GM19043 (cell line): ENCODE measurements around the gene MED10.
"Not testable (repeated sequence)": the region's sequence is repeated elsewhere in the genome, so short reads cannot be mapped to it uniquely, and the experiment has no call there.

ENCODE experiments used
- ATAC-seq: cut with Tn5 transposase; IDR thresholded peaks from one replicate; pipeline ENCODE4 v1.9.1; 2021; ENCODE audit warnings: low read depth; ENCODE audit not compliant: unreplicated experiment

The MED10 gene

DNA sequence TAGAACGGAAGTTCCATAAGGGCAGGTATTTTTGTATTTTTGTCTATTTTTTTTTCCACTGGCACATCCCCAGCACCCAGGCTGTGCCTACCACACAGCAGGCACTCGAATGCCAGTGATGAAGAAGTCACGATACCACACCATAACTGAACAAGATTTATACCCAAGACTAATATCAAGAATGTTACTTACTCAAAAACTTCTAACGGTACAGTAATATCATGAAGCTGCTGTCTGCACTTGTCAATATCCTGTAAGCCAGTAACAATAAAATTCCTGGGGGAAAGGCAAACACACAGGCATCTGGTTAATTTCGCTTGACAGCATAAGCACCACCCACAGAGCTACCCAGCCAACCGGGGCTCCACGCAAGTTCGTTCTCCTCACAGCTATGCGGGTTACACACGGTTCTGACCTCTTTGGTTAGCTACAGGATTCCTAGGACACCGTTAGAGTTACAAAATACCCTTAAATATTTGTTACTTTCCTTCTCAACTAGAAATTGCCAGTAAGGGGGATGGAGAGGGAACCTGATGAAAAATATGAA lies 1.3 kb downstream of the MED10 start:
- no peak for ATAC-seq

DNA sequence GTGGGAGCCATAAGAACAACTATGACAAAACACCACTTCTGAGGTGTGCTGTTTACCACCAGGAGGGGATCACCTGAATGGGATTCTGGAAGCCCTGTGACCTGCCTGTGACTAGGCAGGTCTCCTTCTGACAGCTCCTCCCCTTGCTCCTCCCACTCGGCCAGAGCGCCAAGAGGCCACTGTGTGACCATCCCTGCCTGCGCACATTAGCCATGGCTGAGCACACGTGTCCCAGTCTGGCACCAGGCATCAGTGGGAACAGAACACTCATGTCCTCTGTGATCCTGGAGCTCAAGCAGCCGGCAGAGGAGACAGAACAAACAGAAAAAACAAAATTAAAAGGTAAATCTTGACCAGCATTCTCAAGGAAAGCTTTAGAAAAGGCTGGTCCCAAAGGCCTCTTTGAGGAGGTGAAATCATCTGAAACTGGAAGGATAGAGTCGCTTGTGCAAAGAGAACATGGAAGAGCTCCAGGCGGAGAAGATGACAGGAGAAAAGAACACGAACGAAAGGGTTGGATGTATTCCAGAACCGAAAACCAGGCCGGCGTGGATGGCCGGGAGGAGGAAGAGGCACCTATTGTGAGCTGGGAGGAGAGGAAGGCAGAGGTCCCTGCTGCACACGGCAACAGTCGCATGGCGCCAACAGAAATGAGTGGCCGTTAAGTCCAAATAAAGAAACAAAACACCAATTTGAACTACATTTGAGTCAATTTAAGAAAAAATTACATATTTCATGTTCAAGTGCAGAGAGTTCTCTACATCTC lies 5.1 kb downstream of the MED10 start:
- no peak for ATAC-seq

DNA sequence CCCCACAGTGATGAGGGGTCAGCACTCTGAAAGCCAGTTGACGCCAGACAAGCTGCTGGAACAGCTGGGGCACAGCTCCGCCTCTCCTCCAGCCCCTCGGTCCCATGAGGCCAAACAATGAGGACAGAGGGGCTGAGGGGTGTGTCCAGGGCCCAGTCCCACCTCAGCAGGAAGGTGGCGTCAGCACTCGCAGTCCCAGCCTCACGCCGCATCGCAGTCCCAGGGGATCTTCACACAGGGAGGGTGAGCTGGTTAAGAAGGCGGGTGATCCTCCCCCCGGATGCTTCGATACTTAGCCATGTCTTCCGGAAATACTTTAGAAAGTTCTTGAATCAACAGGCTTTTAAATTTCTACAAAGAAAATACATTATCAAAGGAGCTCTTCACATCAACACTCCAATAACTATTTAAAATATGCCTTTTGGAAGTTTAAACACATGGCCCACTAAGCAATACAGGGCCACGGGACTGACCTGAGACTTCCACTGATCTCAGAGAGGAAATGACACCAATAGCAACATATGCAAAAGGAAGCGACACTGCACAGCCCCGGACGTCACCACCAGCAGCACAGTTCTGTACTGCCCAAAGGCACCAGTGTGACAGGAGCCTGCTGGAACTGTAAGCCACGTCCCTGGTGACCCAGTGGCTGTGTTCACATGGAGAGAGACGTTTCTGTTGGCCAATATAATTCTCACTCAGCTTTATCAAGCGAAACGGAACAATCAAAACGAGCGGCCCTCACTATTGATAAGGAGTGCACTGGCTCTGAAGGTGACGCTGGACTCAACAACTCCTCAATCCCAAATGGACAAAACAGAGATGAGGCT lies 5.9 kb downstream of the MED10 start:
- no peak for ATAC-seq

DNA sequence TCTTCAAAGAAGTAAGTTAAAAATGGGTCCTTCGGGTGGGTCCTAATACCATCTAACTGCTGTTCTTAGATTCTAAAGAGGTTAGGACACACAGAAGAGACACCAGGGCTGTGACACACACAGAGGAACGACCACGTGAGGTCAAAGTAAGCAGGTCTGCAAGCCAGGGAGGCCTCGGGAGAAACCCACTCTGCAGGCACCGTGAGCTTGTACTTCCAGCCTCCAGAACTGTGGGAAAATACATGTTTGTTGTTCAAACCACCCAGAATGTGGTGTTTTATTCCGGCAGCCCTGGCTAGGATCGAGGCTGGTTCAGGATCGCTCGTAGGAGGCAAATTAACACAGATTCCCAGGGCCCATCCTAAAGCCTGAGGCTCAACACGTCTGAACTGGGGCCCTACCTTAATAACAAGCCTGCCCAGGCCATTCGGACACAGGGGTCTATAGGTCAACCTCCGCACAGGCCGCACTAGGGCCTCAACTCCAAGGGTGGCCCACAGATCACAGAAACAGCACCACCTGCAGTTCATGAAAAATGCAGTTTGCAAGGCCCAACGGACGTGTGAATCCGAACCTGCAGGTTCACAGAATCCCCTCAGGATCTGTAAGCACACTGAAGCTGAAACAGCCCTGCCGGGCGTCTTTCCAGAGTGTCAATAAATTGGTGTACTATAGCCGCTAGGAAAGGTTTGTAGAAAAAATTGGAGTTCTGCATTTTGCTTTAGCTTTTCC lies 7.1 kb downstream of the MED10 start:
- no peak for ATAC-seq

DNA sequence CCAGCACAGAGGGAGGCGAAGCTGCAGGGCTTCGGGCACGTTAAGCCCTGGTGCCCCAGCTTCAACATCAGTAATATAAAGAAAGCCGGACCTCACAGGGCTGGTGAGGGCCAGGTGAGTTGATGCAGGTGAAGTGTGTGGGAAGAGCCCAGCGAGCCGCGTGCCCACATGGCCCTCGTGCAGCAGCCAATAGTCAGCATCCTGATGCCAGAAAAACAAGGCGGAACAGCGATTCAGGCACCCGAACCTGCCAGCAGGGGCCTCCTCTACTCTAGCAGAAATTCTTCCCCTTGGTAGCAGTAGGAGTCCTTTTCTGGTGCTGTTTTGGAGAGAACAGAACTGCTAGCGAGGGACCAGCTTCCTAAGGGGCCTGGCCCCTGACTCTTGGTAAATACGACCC lies 7.8 kb downstream of the MED10 start:
- no peak for ATAC-seq

DNA sequence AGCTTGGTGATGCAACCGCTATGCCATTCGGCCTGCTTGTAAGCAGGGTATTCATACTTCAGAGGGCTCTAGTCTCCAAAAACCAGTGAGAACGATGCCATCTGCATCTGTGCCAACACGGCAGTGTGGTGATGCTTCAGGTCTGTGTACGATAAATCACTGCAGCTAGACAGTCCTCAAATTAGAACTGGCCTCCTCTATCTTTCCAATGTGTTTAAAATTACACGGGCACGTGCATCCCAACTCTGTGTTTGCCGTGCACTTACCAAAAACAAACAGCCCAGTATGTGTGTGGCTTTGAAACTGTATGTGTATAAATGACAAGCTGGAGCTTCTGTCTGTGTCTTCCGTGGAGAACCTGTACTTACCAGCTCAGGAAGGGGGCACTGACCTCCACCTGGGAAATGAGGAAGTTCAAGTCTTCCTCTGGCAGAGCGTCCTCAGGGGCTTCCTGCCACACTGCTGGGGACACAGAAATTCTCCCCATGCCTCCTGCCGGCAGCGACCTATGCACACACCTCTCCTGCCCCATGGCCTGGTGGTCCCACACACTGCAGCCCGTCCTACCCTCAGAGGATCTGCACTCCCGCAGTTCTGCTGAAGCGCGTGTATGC lies 12.3 kb downstream of the MED10 start:
- no peak for ATAC-seq

DNA sequence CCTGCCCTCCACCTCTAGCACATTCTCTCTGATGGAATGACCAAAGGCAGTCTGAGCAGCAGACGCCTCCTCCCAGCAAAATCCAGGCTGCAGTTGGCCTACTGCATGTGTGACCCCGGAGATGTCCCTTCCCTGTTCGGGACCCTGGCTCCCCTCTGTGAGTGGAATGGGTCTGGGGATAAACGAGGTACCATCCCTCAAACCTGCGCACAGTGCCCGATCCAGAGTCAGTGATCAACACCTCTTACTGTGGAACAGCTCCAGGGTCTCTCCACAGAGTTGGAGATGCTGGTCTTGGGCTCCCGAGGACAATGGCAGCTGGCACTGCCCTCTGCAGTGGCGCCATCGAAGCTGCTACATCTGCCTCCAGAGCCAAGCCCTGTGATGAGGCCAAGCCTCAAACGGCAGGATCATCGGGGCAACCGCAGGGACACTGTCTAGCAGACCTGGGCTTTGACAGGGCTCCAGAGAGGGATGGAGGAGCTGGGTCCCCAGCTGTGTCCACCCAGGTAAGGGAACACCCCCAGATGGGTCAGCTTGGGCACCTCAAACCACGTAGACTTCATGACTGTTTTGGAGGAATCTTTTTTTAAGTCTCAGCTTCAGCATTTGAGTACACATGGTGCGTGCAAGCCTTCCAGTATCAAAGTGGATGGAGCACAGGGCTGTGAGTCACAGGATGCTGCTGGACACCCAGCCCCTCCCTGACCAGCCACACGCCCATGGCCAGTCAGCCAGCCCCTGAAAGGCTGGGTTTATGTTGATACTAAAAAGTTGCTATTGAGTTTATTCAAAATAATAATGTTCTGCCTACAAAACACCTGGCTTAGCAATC lies 13.0 kb downstream of the MED10 start:
- no peak for ATAC-seq

DNA sequence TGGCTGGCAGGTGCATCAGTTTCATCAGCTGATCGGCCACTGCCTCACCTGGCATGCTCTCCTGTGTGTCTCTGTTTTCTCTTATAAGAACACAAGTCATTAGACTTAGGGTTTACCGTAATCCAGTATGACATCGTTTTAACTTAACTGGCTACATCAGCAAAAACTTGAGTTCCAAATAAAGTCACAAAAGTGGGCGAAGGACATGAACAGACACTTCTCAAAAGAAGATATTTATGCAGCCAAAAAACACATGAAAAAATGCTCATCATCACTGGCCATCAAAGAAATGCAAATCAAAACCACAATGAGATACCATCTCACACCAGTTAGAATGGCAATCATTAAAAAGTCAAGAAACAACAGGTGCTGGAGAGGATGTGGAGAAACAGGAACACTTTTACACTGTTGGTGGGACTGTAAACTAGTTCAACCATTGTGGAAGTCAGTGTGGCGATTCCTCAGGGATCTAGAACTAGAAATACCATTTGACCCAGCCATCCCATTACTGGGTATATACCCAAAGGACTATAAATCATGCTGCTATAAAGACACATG lies 14.8 kb downstream of the MED10 start:
- ATAC-seq, result not testable (repeated sequence)

DNA sequence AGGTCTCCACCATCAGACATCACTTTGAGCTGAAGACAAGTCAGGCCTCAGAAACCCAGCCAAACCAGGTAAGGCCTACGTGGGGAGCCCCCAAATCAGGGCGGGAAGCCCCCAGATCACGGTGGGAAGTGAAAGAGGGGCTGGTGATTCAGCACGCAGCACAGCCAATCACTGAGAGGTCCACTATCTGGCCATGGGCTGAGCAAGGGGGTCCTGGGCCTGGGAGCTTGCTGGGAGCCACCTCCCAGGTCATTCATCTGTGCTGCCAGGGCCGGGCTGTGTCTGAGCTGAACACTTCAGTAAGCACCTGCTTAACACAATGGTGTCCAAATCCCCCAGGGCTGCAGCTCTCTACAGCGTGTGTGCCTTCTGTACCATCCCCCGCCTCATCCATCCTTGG lies 15.5 kb downstream of the MED10 start:
- no peak for ATAC-seq

DNA sequence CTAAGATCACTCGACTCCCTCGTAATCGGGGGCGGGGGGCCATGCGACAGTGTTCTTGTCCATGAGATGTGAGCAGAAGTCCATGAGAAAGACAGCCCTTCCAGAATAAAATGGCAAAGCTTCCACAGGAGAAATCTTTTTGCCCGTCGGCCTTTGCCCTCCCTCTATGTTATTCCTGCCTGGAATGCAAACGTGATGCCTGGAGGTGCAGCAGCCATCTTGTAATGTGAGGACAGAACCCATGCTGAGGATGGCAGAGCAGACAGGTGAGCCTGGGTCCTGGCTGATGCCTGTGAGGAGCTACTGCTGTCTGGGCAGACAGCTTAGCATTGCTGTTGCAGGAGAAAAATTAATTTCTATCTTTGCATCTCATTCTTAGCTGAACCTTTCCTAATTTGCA lies 17.2 kb downstream of the MED10 start:
- no peak for ATAC-seq

DNA sequence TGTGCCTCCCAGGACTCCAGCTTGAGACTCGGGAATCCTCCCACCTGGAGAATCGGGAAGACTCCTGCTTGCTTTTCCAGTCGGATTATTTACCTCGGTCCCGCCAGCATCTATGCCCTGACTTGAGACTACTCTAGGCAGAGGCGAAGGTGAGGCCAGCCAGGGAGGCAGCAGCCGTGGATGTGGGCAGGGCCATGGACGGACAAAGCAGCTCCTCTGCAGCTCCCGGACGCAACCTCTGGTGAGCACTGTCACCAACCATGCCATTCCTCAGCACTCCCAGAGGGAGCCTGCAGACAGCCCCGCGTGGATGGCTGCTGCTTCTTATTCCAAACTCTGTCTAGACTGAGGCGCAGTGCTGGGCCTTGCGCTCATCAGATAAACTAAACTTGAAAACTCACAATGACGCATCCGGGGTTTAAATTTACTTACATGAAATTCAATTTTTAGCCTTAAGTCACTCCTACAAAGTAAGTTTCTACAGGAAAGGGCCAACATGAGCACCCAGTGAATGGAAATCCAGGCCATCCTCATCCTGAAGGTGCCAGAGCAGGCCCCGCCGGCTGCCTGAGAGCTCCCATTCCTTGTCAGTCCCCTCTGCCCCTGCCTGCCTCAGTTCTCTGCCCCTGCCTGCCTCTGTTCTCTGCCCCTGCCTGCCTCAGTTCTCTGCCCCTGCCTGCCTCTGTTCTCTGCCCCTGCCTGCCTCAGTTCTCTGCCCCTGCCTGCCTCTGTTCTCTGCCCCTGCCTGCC lies 17.8 kb downstream of the MED10 start:
- no peak for ATAC-seq

DNA sequence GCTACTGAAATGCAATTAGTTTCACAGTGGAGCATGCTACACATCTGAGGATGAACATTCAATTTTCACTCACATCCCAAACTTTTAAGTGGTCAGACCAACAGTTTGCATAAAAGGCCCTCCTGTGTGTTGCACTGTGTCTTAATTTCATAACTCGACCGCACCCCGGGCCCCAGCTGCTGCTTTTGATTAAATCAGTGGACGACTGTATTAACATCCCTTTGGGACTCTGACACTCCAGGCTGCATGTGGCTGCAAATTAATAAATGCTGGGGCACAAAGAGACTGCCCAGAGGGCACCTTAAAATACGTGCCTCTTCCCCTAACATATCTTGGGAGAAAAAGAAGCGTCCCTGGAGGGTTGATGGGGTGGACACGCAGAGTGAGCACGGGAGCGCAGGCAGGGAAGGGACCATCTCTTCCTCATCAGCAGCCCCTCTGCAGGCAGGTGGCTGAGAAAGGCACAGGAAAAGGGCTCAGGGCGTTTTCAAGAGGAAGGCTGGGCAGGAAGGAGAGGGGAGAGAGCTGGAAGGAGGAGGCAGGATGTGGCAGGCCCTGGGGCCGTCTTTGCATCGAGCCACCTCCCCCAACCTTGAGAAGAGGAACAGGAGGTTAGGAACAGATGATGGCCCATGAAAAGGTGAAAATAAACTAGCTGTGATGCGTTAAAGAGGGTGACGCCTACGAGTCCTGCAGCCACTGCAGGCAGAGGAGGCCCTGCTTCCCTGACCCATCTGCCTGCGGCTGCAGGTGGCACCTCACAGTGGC lies 18.6 kb downstream of the MED10 start:
- ATAC-seq, result peak; percentile 81

DNA sequence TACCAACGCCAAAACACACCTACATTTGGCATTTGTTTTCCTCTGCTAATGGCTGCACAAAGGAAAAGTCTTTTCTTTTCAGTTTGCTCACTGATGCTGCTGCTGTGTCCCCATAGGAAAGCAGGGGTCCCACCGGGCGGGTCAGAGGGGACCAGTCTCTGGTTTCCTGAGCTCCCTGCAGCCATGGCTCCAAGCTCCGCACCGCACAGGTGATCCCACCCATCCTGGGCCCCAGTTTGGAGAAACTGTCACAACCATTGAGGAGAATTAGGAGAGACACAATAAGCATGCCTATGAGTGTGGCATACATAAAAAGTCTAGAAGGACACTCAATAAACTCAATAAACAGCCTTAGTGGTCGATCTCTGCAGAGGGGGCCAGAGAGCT lies 19.9 kb downstream of the MED10 start:
- ATAC-seq, result no peak

DNA sequence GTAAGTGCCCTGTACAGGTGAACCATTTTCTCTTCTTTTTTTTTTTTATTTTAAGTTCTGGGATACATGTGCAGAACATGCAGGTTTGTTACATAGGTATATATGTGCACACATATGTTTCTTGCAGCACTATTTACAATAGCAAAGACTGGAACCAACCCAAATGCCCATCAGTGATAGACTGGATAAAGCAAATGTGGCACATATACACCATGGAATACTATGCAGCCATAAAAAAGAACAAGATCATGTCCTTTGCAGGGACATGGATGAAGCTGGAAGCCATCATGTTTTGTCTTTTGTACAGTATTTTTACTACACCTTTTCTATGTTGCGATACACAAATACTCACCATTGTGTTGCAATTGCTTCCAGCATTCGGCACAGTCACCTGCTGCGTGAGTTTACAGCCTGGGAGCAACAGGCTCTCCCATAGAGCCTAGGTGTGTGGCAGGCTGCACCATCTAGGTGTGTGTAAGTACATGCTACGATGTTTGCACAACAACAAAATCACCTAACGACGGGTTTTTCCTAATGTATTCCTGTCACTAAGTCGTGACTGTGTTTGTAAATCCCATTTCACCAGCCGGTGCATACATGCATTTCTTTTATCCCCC lies 20.4 kb downstream of the MED10 start:
- not testable (repeated sequence) for ATAC-seq

DNA sequence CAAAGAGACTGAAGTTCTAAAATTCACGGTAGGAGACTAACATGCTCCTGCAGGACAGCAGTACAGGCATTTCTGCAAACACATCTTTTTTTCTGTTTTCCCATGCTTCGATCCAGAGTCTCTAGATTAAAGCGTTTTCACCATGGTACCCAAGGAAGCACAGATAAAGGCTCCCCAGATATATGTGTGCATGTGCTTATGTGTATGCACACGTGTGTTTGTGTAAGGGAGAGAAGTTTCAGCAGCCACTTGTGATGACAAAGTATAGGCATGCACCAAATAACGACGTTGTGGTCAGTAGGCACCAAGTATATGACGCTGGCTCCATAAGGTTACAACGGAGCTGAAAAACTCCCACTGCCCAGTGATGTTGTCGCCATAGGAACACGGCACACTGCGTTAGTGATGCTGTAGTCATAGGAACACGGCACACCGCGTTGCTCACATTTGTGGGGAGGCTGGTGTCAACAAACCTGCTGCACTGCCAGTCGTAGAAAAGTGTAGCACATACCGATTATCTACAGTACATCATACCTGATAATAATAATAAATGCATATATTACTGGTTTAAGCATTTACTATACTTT lies 21.7 kb downstream of the MED10 start:
- ATAC-seq, result no peak

DNA sequence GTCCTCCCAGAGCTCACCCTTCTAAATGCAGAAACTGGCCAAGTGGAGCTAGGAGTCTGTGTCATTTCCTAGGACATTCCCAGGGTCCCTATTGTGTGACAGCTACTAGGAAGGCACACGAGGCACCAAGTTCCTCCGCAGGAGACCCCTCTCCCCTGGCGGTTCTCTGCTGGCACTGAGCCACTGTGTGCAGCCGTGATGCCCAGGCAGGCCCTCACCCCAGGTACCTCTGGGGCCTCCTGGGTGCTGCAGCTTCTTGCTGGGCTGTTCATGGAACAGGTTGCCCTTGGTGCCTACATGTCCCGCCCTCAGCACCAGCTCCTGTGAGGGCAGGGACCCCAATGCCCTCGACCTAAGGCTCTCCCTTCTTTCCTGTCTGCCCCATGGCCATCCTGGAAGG lies 23.1 kb downstream of the MED10 start:
- ATAC-seq, result no peak

DNA sequence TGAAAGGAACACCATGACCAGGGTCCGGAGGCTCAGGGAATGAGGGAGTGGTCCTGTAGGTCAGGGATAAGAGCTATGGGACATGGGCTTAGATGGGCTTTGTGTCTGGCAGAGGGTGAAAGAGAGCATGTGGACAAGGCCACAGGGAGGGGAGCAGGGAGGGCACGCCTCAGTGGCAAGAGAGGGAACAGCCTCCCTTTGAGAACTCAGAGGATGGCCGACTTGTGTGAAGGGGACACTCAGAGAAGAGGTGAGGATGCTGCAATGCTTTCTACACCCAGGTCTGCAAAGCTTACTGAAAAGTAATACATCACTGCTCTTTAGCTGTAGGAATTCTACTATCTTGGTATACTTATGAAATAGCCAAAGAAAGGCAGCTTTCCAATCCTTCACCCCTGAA lies 23.5 kb downstream of the MED10 start:
- ATAC-seq, result no peak
